NCI-H2227 (cell line): ENCODE data around the gene TAS2R40.
"Not testable (repeated sequence)": the region's sequence is repeated elsewhere in the genome, so short reads cannot be mapped to it uniquely, and the experiment has no call there.

Experiments
- DNase-seq: peaks from one replicate; lab custom pipeline; 2025; ENCODE audit not compliant: unreplicated experiment; lab: John Stamatoyannopoulos, UW

The TAS2R40 gene

DNA sequence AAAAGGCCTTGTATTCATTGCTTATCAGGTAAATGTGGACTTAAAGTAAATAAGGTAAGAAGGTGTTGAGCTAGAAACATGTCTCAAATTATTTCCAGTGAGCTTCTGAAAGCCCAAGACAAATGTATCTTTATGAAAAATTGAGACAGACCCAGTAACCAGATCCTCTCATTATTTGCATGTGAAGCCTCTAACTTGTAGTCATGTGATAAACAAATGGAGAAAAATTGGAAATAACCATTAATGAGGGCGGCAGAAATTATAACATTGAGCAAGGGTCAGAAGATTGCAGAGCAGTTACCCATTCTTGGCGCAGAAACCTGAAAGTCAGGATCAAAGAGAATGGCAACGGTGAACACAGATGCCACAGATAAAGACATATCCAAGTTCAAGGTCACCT, at the start of gene TAS2R40:
TSS of gene TAS2R40 (plus strand) at position 301 of the 400 bp plus-strand sequence. CDS start at position 343, 42 bp downstream.
- no peak for DNase-seq

DNA sequence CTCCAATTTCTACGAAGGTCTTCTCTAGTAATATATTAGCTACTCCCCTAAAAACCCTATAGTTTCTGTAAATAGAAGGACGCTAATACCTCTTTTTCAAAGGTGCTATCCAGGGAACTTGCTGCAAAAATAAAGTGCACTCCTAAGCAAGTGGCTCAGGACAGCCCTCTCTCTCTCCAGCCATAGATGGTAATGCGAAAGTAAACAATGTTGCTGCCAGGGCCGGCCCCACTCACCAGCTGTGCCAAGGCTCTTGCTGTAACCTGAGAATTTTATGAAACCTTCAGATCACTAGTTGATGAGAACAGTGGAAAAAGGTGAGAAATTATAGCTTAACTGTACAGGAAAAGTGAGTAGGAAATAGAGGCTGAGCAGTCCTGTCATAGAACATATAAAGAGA, 49.5 kb upstream of the TAS2R40 start:
- no peak for DNase-seq

DNA sequence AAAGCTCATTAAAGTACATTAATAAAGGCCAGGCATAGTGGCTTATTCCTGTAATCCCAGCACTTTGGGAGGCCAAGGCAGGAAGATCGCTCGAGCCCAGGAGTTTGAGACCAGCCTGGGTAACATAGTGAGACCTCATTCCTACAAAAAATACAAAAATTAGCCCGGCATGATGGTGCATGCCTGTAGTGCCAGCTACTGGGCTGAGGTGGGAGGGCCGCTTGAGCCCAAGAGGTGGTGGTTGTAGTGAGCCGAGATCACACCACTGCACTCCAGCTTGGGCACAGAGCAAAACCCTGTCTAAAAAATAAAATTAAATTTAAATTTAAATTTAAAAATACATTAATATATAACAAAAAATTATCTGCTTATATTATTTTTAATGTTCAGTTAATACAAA, 45.7 kb upstream of the TAS2R40 start:
- DNase-seq = no peak

DNA sequence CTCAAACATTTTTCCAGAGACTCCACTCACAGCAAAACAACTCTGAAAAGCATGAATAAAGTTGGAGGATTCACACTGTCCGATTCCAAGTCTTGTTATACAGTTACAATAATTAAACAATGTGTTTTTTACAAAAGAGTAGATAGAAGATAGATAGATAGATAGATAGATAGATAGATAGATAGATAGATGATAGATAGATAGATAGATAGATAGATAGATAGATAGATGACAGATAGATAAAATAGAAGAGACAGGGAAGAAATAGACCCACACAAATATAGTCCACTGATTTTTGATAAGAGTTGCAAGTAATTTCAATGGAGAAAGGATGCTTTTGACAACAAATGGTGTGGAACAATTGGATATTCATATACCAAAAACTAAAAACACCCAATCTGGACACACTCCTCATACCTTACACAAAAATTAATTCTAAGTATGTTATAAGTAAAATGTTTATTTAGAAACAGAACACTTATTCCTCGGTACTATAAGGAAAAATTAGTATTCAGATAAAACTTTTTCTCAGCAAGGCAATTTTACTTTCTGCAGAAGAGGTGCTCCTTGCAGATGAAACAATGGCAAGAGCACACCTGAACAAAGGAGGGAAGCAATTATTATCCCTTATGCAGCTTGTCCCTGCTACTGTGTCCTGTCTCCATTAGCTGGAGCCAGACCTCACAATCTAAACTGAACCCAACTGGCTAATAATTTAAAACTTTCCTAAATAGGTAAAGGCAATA, 44.3 kb upstream of the TAS2R40 start:
- no peak for DNase-seq

DNA sequence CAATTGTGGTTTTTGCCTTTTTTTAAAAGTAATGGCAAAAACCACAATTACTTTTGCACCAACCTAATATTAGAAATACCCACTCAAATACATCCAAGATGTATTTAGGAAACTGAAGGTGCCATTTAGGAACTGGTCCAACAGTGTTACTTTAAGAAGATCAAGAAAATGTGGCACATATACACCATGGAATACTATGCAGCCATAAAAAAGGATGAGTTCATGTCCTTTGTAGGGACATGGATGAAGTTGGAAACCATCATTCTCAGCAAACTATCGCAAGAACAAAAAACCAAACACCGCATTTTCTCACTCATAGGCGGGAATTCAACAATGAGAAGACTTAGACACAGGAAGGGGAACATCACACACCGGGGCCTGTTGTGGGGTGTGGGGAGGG, 41.1 kb upstream of the TAS2R40 start:
- not testable (repeated sequence) for DNase-seq

DNA sequence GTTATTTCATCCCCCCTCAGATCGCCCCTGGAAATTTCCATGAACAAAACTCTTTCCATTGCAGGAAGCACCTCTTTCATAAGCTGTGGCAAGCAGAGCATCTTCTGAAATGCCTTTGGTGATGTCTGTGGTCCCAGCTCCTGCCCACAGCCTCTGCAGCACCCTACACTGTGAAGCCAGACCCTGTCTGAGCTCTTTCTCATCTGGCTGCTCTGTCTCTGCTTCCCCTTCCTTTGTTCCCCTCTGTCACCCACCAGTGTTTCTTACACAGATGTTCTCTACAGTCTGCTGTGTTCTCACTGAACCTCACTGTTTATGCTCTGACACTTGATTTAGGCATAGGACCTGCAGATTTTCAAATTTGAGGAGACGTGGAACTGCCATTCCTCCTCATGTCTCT, 40.5 kb upstream of the TAS2R40 start:
- no peak for DNase-seq

DNA sequence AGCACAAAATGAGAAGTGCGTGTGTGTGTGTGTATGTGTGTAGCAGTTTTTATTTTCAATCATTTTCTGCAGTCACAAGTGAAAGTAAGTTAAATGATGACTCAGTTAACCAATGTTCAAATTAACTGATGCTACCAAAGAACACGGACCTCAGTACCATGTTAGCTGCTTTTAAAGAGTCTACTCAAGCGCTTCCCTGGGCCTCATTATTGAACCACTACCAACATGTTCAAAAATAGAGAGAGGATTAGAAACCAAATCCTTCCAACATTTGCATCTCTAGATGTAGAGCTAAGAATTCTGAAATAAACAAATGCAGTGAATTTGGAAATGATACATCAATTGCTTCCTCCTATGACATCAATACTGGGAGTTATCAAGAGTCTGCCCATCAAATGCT, 38.8 kb upstream of the TAS2R40 start, which contains the start of gene TAS2R39:
TSS of gene TAS2R39 (plus strand) at position 396 of the 400 bp plus-strand sequence. CDS start at position 396, 0 bp downstream.
- DNase-seq = no peak

DNA sequence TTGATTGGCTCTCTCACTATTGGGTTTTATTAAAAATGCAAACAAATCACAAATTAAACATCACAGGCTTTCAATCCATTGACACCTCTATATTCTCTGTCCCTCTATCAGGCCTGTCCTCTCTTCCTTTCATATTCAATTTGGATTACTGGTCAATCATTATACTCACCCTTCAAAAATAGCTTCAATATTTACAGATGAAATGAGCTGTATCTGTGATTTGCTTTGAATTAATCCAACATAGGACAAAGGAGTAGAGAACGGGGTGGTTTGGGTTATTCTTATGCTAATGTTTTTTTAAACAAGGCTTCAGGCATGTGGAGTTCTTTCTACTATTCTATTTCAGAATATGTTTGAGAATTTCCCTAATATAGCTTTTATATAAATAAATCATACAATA, 36.3 kb upstream of the TAS2R40 start:
- no peak for DNase-seq

DNA sequence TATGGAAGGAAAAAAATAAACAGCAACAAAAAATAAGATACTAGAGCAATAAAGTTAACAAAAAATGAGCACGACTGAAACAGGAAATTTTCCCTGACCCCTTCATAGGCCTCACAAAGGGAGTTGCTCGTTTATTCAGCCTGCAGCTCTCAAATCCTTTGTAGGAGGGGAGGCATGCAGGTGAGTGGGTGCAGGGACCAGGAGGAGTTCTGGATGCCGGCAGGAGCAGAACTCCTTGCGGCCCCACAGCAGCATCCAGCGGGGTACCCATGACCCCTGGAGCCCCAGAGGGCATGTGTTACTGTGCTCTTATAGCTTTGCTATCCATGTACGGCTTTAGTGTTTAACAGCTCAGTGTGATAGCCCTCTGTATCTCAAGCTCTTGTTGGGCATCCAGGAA, 32.8 kb upstream of the TAS2R40 start:
- DNase-seq = no peak

DNA sequence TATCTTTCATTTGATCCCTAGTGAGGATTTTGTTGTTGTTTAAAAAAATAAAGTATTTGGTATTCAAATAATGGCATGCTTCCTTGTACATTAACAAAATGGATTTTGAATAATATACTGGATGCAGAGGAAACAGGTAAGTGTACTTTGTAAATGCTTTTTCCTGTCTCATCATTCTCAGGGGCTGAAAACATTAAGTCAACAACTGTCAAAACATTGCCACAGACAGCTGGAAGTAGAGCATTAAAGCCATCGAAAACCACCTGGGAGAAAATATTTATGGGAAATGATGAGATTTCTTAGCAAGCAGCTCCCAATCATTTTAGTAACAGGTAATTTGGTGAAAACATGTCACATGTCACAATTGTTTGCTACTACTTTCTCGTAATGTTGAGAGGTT, 28.0 kb upstream of the TAS2R40 start:
- no peak for DNase-seq

DNA sequence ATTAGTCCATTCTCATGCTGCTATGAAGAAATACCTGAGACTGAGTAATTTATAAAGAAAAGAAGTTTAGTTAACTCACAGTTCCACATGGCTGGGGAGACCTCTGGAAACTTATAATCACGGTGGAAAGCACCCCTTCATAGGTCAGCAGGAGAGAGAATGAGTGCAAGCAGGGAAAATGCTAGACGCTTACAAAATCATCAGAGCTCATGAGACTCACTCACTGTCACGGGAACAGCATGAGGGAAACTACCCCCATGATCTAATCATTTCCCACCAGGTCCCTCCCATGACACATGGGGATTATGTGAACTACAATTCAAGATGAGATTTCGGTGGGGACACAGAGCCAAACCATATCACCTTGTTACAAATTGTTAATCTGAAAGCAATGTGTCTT, 22.8 kb upstream of the TAS2R40 start:
- DNase-seq = no peak

DNA sequence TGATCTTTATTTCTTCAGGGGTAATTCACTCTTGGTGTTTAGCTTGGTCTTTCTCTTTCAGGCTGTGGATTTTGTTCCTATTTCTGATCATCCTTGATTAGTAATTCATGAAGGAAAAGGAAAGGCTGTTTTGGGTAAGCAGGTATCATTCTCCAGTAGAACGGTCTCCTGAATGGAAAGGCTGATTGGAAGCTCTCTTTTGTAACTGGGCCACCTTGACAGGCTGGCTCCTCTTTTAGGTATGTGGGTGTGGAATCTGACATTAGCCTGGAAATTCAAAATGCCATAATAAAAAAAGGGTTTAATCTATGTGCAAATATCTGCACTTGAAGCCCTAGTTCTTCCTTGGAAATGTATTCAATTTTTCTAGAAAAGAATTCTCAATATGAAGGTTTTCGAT, 19.7 kb upstream of the TAS2R40 start:
- no peak for DNase-seq

DNA sequence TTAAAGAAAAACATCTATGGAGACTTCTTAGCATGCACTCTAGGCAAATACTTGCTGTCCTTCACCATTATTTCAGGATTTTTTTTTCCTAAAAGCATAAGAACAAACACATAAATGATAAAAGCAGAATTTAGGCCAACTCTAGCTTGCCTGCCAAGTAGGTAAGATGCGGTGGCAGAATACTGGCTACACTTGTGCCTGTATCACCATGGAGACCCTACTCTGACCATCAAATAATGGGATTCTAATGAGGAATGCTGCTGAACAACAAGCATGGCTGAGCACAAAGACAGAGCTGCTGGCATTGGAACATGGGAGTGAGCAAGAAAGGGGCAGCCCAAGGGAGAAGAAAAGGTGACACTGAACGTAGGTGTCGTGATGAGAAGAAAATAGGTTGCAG, 18.5 kb upstream of the TAS2R40 start:
- DNase-seq = no peak

DNA sequence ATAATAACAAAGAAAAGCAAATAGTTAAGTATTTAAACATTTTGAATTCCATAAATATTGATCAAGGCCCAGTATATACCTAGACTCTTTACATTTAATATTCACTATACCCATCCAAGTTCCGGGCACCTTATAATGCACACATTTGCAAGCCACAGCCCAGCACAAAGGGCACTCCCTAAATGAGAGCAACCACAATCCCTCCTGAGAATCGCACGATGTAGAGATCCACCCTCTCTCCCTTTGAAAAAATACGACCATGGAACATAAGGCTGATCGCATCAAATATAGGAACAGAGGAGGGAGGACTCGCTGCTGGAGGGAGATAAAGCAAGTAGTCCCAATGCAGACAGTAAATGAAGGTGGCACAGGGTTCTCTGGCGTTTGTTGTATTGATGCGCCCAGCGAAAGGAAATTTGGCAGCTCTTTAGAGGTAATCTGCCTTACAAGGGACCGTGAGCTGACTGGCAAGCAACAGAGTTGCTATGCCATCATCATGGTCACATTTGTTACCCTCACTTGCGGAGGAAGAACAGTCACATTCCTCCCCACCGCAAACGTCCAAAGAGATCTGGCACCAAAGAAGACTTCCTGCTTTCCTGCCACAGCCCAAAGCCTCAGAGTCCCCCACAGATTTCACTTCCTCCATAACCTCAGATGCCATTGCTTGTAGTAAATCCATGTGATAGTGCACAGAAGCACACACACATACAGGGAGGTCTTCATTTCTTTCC, 16.1 kb upstream of the TAS2R40 start:
- DNase-seq = no peak

DNA sequence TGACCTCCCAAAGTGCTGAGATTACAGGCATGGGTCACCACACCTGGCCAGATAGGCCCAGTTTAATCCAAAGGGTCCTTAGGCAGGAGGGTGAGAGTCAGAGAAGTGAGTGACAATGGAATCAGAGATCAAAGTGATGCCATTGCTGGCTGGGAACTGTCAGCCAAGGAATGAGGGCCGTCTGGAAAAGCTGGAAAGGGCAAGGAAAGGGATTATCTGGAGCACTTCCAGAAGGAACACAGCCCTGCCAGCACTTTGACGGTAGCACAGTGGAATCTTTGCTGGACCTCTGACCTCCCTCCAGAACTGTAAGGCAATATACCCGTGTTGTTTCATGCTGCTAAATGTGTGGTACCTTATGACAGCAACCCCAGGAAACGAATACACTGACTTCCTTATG, 11.3 kb upstream of the TAS2R40 start:
- no peak for DNase-seq

DNA sequence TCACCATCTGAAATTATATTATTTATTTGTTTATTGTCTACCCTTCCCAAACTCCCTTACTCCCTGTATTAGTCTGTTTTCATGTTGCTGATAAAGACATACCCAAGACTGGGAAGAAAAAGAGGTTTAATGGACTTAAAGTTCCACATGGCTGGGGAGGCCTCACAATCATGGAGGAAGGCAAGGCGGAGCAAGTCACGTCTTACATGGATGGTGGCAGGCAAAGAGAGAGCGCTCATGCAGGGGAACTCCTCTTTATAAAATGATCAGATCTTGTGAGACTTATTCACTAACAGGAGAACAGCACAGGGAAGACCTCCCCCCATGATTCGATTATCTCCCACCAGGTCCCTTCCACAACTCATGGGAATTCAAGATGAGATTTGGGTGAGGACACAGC, 8.4 kb upstream of the TAS2R40 start:
- DNase-seq = not testable (repeated sequence)

DNA sequence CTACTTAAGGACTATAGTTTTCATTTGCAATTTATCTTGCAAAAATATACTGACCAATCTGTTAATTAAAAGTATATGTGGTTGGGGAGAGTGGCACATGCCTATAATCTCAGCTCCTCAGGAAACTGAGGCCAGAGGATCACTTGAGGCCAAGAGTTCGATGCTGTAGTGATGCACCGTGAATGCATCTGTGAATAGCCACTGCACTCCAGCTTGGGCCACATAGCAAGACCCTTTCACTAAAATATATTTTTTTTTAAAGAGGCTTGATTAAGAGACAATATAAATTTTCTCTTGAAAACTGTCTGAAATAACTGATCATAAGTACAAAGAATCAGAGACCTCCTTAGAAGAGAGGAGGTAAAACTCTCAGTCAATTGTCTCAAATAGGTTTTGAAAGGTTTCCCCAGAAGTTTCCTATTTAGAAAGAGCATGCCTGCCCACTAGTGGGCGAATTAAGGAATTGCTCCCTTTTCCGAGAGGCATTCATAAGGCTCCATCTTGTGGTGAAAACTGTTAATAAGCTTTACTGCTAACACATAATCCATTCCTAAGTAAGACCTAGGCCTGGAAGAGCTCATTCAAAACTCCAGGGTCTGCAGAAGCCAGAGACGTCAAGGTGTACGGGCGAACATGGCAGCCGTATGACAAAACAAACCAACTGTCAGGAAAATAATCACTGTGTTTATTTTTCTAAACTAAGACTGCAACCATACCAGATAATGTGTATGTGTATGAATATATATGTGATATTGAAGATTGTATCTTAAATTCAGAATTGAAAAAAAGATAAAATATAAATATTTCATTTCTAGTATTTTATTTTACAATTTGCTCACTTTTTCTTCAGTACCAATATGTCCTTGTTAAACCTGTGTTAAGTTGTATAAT, 6.8 kb upstream of the TAS2R40 start:
- peak; percentile 84 for DNase-seq

DNA sequence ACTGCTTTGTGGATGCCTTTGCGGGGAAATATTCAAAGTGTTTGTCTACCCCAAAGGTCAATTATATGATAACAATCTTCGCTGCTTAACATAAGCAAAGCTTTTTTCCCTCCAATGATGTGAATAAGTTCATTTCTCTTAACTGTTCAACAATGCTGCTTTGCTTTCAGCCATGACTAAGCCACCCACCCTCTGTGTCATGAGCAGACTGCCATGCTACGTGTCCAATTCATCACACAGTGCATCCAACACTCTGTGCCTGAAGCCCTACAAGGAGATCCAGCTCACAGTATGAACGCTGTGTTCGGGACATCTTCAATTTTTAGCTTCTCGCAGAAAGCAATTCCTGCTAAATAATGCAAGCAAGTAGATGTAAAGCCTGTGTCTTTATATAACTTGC, 5.7 kb upstream of the TAS2R40 start:
- DNase-seq = no peak

DNA sequence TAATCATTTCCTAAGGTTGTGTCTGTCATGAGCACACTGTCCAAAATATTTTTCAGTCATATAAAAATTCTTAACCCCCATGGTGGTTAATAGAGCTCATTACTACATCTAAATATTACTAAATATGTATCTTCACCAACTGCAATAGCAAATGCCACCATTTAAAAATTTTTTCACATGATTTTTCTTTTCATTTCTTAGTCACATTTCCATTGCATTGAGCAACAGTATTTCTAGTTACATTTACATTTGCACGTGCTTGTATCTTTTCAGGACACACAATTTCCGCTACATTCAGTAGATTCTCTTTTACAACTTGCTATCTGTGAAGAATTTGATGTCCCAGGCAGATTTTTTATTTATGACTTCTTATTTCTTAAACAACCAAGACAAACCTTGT, 5.2 kb upstream of the TAS2R40 start:
- DNase-seq = no peak

DNA sequence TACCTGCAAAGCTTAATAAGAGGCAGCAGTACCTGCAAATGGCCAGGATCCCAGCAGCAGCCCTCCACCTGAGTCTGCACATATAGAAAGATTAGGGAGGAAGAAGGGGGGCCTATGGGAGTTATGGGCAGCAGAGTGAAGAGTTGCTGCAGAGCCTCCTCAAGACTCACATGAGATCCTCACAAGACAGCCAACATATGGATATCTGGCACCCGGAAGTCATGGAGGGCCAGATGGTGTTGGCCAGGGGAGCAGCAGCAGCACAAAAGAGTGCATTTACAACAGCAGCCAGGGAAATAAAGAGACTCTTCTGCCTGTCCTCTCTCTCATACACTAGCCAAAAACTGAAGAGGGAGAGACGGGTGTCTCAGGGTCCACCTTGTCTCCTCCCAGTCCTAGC, 4.0 kb upstream of the TAS2R40 start:
- no peak for DNase-seq

DNA sequence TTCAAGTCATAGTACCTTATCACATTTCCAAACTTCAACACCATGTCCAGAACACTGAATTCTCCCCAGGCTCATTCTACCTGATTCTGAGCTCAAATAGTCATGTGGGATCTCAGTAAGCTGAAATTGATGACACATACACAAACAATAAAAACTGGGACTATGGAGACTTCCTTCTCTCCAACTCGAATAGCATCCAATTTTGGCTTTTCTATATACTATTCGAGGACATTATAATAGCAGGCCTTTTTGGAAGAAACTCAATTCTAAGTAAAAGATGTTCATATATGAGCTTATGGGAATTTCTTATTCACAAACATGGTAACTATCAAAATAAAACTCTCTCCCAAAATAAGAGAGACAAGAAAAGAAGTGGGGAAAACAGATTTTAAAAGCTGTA, 551 bp upstream of the TAS2R40 start:
- no peak for DNase-seq

DNA sequence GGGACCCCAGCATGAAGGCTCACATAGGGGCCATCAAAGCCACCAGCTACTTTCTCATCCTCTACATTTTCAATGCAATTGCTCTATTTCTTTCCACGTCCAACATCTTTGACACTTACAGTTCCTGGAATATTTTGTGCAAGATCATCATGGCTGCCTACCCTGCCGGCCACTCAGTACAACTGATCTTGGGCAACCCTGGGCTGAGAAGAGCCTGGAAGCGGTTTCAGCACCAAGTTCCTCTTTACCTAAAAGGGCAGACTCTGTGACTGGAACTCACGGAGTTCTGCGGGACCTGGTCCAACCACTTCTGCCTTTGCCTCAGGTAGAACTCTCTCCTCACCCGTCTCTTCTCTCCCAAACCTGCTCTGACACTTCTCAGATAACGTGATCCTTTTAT, 945 bp downstream of the TAS2R40 start:
- no peak for DNase-seq
